H1 (cell line): Measurements from ENCODE around the gene PARD3. TPM values are rescaled to one million over a fixed set of nuclear protein-coding genes. Genes with fewer than 3 reads are reported as not detected.

Source experiments
- BRCA1 ChIP-seq: IDR thresholded peaks from 2 replicates; pipeline ENCODE4 v1.6.1; 2012; ENCODE audit warnings: low read depth, low read length, improper control_type of control experiment
- CEBPB ChIP-seq: IDR thresholded peaks from 2 replicates; pipeline ENCODE4 v1.6.1; 2012; ENCODE audit warnings: low read depth, low read length
- CHD7 ChIP-seq: fragments of 300-600 bp; sonication (generic); IDR thresholded peaks from 2 replicates; pipeline ENCODE4 v1.7.1; 2012; ENCODE audit warnings: low read length, moderate library complexity, mild to moderate bottlenecking, inconsistent platforms; ENCODE audit not compliant: insufficient replicate concordance
- NANOG ChIP-seq: IDR thresholded peaks from 2 replicates; pipeline ENCODE4 v1.6.1; 2011; ENCODE audit warnings: low read length, low read depth, mild to moderate bottlenecking, inconsistent platforms; ENCODE audit not compliant: insufficient read depth, poor library complexity, severe bottlenecking
- RFX5 ChIP-seq: IDR thresholded peaks from 2 replicates; pipeline ENCODE4 v1.6.1; 2011; ENCODE audit warnings: low read depth, low read length, improper control_type of control experiment, borderline replicate concordance
- SRF ChIP-seq: IDR thresholded peaks from 2 replicates; pipeline ENCODE4 v1.6.1; 2011; ENCODE audit warnings: mild to moderate bottlenecking, low read depth, low read length, moderate library complexity
- ZNF274 ChIP-seq: IDR thresholded peaks from 2 replicates; pipeline ENCODE4 v1.7.0; 2012; ENCODE audit warnings: low read length, borderline replicate concordance; ENCODE audit errors: extremely low read depth
- polyA plus RNA-seq, 7 experiments: library from polyadenylated mRNA; depleted of rRNA in 3 of 7; stranded (reverse) in 5 of 7; unstranded in 2 of 7; fragments of >200 nt in 5 of 7; fragments of 200-250 nt in 2 of 7; gene quantifications; 1 replicate in 5 of 7; 2 replicates in 1 of 7; 4 replicates in 1 of 7; pipeline versions ENCODE4 v1.2.1 to v1.2.3, GENCODE V29; 2011 to 2013; ENCODE audit warnings: missing spikeins in 2 of 7, mixed read lengths in 2 of 7
- total RNA-seq: library from RNA; stranded (reverse); fragmentation: NEBNext Ultra II Directional; extraction: Animal tissue kit (Norgen Biotek cat#: 25700); gene quantifications from 2 replicates; pipeline ENCODE4 v1.2.1, GENCODE V29; 2021

The PARD3 gene
- total and polyA plus RNA-seq, 2 of the 8 experiments (the other 6 are each of a cell fraction or from before 2014, with no cell fraction given): 19.7 to 49.1 TPM

GRCh38 chr10:34729619-34730018 lies 85.5 kb downstream of the PARD3 start (continued):
- TF ChIP-seq CHD7: no peak
- TF ChIP-seq ZNF274: no peak
- TF ChIP-seq SRF: no peak
- TF ChIP-seq CEBPB: no peak
- no peak for TF ChIP-seq NANOG
- TF ChIP-seq BRCA1: no peak
- no peak for TF ChIP-seq RFX5
